Activated CD4-positive, alpha-beta T cell treated with anti-CD3 and anti-CD28 coated beads, Interleukin-2, amount 50 U/mL, for 48 hours (primary cell): Measurements from ENCODE around the gene AMHR2.
A peak's percentile ranks its signal among the peaks of the same experiment; 100 is the strongest.
"Not testable (repeated sequence)": the region's sequence is repeated elsewhere in the genome, so short reads cannot be mapped to it uniquely, and the experiment has no call there.

ENCODE experiments used
- DNase-seq, 2 experiments: peaks; one replicate each; pipeline ENCODE4 v3.0.0-alpha.2; 2020

AMHR2 gene

GRCh38 chr12:53423597-53423996 lies at the start of gene AMHR2:
Gene AMHR2 (plus strand): TSS chr12:53423855. CDS start chr12:53423935, 80 bp downstream.
- DNase-seq, result no peak

- not testable (repeated sequence) for DNase-seq
These were observed 49.4 kb upstream of the AMHR2 start for GRCh38 chr12:53374277-53374676.

- no peak for DNase-seq
These were observed 46.9 kb upstream of the AMHR2 start for GRCh38 chr12:53376747-53377146.

GRCh38 chr12:53378222-53378621 lies 45.4 kb upstream of the AMHR2 start:
- DNase-seq, result no peak

GRCh38 chr12:53378724-53379388 lies 44.8 kb upstream of the AMHR2 start:
- no peak for DNase-seq

GRCh38 chr12:53379389-53380103 lies 44.1 kb upstream of the AMHR2 start:
- peak; percentile 93 to 96 for DNase-seq

GRCh38 chr12:53380104-53380793 lies 43.4 kb upstream of the AMHR2 start, which contains the start of gene SP1:
Gene SP1 (plus strand): TSS chr12:53380176. CDS start chr12:53380292, 116 bp downstream.
- DNase-seq, result peak; percentile 100

GRCh38 chr12:53380794-53381730 lies 42.6 kb upstream of the AMHR2 start:
- DNase-seq, result peak in 1 of 2 experiments; percentile 18

GRCh38 chr12:53381731-53382630 lies 41.7 kb upstream of the AMHR2 start:
- peak; percentile 35 to 49 for DNase-seq

- DNase-seq, result no peak
These were observed 40.4 kb upstream of the AMHR2 start for GRCh38 chr12:53383258-53383657.

- not testable (repeated sequence) for DNase-seq
These were observed 37.3 kb upstream of the AMHR2 start for GRCh38 chr12:53386381-53386780.

GRCh38 chr12:53388932-53389331 lies 34.7 kb upstream of the AMHR2 start:
- no peak for DNase-seq

GRCh38 chr12:53389702-53390101 lies 34.0 kb upstream of the AMHR2 start:
- no peak for DNase-seq

- DNase-seq, result no peak
These were observed 31.9 kb upstream of the AMHR2 start for GRCh38 chr12:53391724-53392123.

- no peak for DNase-seq
These were observed 23.8 kb upstream of the AMHR2 start for GRCh38 chr12:53399896-53400295.

GRCh38 chr12:53402351-53402750 lies 21.3 kb upstream of the AMHR2 start:
- DNase-seq, result not testable (repeated sequence)

- no peak for DNase-seq
These were observed 20.8 kb upstream of the AMHR2 start for GRCh38 chr12:53402871-53403270.

GRCh38 chr12:53410951-53411350 lies 12.7 kb upstream of the AMHR2 start:
- no peak for DNase-seq

GRCh38 chr12:53413485-53414204 lies 10.0 kb upstream of the AMHR2 start:
- no peak for DNase-seq

- DNase-seq, result no peak
These were observed 8.8 kb upstream of the AMHR2 start for GRCh38 chr12:53414756-53415417.
